Panc1 (cell line): ENCODE measurements around the gene WWTR1.
A peak's percentile ranks its signal among the peaks of the same experiment; 100 is the strongest.

Experiments used
- CTCF ChIP-seq: fragments of 450-650 bp; IDR thresholded peaks from 2 replicates; pipeline ENCODE4 v1.5.1; 2017; ENCODE audit warnings: mild to moderate bottlenecking
- POLR2AphosphoS5 ChIP-seq: IDR thresholded peaks from 2 replicates; pipeline ENCODE4 v1.6.1; 2012; ENCODE audit warnings: mild to moderate bottlenecking, low read depth, low read length, moderate library complexity
- REST ChIP-seq, 2 experiments: IDR thresholded peaks; 2 replicates each; pipeline ENCODE4 v1.6.1; 2011 to 2012; ENCODE audit warnings: low read depth in 2 of 2, control low read depth in 1 of 2, low read length in 1 of 2, mild to moderate bottlenecking in 1 of 2, moderate library complexity in 1 of 2; ENCODE audit not compliant: insufficient read depth in 1 of 2
- SIN3A ChIP-seq: IDR thresholded peaks from 2 replicates; pipeline ENCODE4 v1.6.1; 2012; ENCODE audit warnings: low read depth, mild to moderate bottlenecking, low read length, moderate library complexity, borderline replicate concordance; ENCODE audit not compliant: insufficient read depth

GRCh38 chr3:149658744-149659497 lies 1.1 kb upstream of the WWTR1 start:
- no peak for TF ChIP-seq SIN3A
- TF ChIP-seq CTCF: no peak
- peak; percentile 16; the same call in 1 of the 2 replicates for TF ChIP-seq POLR2AphosphoS5
- no peak for TF ChIP-seq REST (IDR thresholded peaks at IDR 0.05; ENCODE audit: insufficient read depth in 1 of 2, low read depth in 2 of 2, low read length in 1 of 2)
